ENCODE data around the gene TOM1L2. TPM values are rescaled to one million over a fixed set of nuclear protein-coding genes. Genes with fewer than 3 reads are reported as not detected.
A peak's percentile ranks its signal among the peaks of the same experiment; 100 is the strongest.

The TOM1L2 gene
- total RNA-seq, 1 donor from 2014 or later = 144 TPM

GRCh38 chr17:17836818-17837379, 135.3 kb downstream of the TOM1L2 start, which contains the start of gene SREBF1:
SREBF1 (minus strand) TSS chr17:17836986; CDS start chr17:17836817, 169 bp downstream.
- peak; percentile 44 for ATAC-seq
- peak; percentile 88 for DNase-seq (ENCODE audit: low spot score)
- intact Hi-C loops (cut with DNase I) = no loop called here

GRCh38 chr17:17836250-17836817, 135.9 kb downstream of the TOM1L2 start:
- peak; percentile 79 for ATAC-seq
- intact Hi-C loops (cut with DNase I) = no loop called here
- peak; percentile 100 for DNase-seq (ENCODE audit: low spot score)

- ATAC-seq = peak; percentile 0
Measured at GRCh38 chr17:17835415-17836249, 136.6 kb downstream of the TOM1L2 start.

GRCh38 chr17:17834974-17835373, 137.2 kb downstream of the TOM1L2 start:
- intact Hi-C loops (cut with DNase I) = no loop called here
- DNase-seq (ENCODE audit: low spot score) (no peak), ATAC-seq (no peak)

More at GRCh38 chr17:17835415-17836249, 136.6 kb downstream of the TOM1L2 start:
- intact Hi-C loops (cut with DNase I) = no loop called here
- no peak for DNase-seq (ENCODE audit: low spot score)

- intact Hi-C loops (cut with DNase I) = no loop called here
- no peak for DNase-seq (ENCODE audit: low spot score)
- no peak for ATAC-seq
Measured at GRCh38 chr17:17833658-17834357, 138.4 kb downstream of the TOM1L2 start.

GRCh38 chr17:17832032-17832363, 140.2 kb downstream of the TOM1L2 start:
- DNase-seq (ENCODE audit: low spot score) (no peak), ATAC-seq (no peak)
- intact Hi-C loops (cut with DNase I) = no loop called here

- ATAC-seq (no peak), DNase-seq (ENCODE audit: low spot score) (no peak)
Measured at GRCh38 chr17:17831208-17832031, 140.8 kb downstream of the TOM1L2 start.

GRCh38 chr17:17830740-17831207, 141.4 kb downstream of the TOM1L2 start:
- intact Hi-C loops (cut with DNase I) = no loop called here
- no peak for DNase-seq (ENCODE audit: low spot score)
- ATAC-seq = no peak

More at GRCh38 chr17:17831208-17832031, 140.8 kb downstream of the TOM1L2 start:
- intact Hi-C loops (cut with DNase I) = no loop called here

GRCh38 chr17:17830269-17830567, 142.0 kb downstream of the TOM1L2 start:
- intact Hi-C loops (cut with DNase I) = no loop called here
- DNase-seq (ENCODE audit: low spot score) = no peak
- no peak for ATAC-seq

- DNase-seq (ENCODE audit: low spot score) (no peak), ATAC-seq (no peak)
- intact Hi-C loops (cut with DNase I) = no loop called here
Measured at GRCh38 chr17:17827826-17828621, 144.2 kb downstream of the TOM1L2 start.

GRCh38 chr17:17826942-17827785, 145.0 kb downstream of the TOM1L2 start:
- DNase-seq (ENCODE audit: low spot score) = no peak
- intact Hi-C loops (cut with DNase I) = no loop called here
- ATAC-seq = no peak

GRCh38 chr17:17826342-17826713, 145.9 kb downstream of the TOM1L2 start:
- ATAC-seq = no peak
- DNase-seq (ENCODE audit: low spot score) = no peak
- intact Hi-C loops (cut with DNase I) = no loop called here

GRCh38 chr17:17824783-17825614, 147.2 kb downstream of the TOM1L2 start:
- intact Hi-C loops (cut with DNase I) = no loop called here
- no peak for DNase-seq (ENCODE audit: low spot score)
- peak; percentile 26 for ATAC-seq

GRCh38 chr17:17824119-17824782, 147.9 kb downstream of the TOM1L2 start:
- intact Hi-C loops (cut with DNase I) = no loop called here
- DNase-seq (ENCODE audit: low spot score) = no peak
- ATAC-seq = peak; percentile 14

GRCh38 chr17:17823433-17824118, 148.6 kb downstream of the TOM1L2 start:
- peak; percentile 86 for ATAC-seq
- intact Hi-C loops (cut with DNase I) = no loop called here
- DNase-seq (ENCODE audit: low spot score) = peak; percentile 92

Data from sciatic nerve (tissue), 2 donors.